HFFc6 (cell line): ENCODE results near the gene YPEL4. TPM values are rescaled to one million over a fixed set of nuclear protein-coding genes. Genes with fewer than 3 reads are reported as not detected.

Experiments
- DNase-seq: peaks from one replicate; pipeline ENCODE4 v3.0.0-alpha.2; 2018
- H3K27ac Mint-ChIP-seq: 2 replicates; pipeline ENCODE4 v1.8.0; 2020; ENCODE audit warnings: mild to moderate bottlenecking, mixed read lengths
- H3K27me3 Mint-ChIP-seq: 2 replicates; pipeline ENCODE4 v1.8.0; 2021; ENCODE audit warnings: mild to moderate bottlenecking, moderate library complexity, mixed read lengths; ENCODE audit not compliant: insufficient read depth
- H3K36me3 Mint-ChIP-seq: 2 replicates; pipeline ENCODE4 v1.8.0; 2021; ENCODE audit warnings: low read depth, mixed read lengths
- H3K4me1 Mint-ChIP-seq: 2 replicates; pipeline ENCODE4 v1.8.0; 2020; ENCODE audit warnings: low read depth, mixed read lengths
- H3K4me3 Mint-ChIP-seq: 2 replicates; pipeline ENCODE4 v1.8.0; 2020; ENCODE audit warnings: mild to moderate bottlenecking, moderate library complexity, mixed read lengths
- H3K9me3 Mint-ChIP-seq: 2 replicates; pipeline ENCODE4 v1.8.0; 2020; ENCODE audit warnings: mild to moderate bottlenecking, mixed read lengths
- total RNA-seq, 6 experiments: library from RNA; stranded (reverse); fragmentation: NEBNext Ultra II Directional; extraction: Animal tissue kit (Norgen Biotek cat#: 25700); gene quantifications; 2 replicates in 1 of 6; 3 replicates in 5 of 6; pipeline ENCODE4 v1.2.3, GENCODE V29; 2021
- TF ChIP-seq, protein P1 (sequence below): fragments of 200-600 bp; sonication (generic); IDR thresholded peaks from 2 replicates; pipeline ENCODE4 v1.5.0; 2021; ENCODE audit warnings: antibody characterized with exemption, mild to moderate bottlenecking

Gene YPEL4
- total RNA-seq, 6 experiments from 2014 or later, result 0.14 to 0.48 (median 0.28) TPM; not detected in 1

DNA sequence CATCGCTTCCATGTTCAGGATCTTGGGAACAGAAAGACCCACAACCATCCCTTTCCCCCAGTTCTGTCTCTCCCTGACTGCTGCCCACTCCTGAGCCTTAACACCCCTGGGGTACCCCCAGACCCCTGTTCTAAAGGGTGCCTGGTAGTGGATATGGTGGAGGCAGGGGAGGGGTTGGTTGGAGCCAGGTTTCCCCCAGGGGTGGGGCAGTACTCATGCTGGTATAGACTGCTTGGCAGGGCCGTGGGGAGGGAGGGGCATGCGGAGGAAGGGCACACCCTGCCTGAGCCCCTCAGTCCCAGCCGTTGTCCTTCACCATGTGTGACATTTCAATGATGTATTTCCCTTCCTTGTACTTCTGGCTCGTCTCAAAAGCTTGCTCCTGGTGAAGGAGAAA, 4.0 kb downstream of the YPEL4 start:
- H3K27ac Mint-ChIP-seq, result 0 out of 2 replicates have a peak overlapping the region, but pooled peaks have one; percentile 7
- H3K4me3 Mint-ChIP-seq, result no peak overlapping the region
- peaks cover 92% of the 10 kb centered on the region for H3K4me1 Mint-ChIP-seq
- no peak for DNase-seq
- TF ChIP-seq, protein P1, sequence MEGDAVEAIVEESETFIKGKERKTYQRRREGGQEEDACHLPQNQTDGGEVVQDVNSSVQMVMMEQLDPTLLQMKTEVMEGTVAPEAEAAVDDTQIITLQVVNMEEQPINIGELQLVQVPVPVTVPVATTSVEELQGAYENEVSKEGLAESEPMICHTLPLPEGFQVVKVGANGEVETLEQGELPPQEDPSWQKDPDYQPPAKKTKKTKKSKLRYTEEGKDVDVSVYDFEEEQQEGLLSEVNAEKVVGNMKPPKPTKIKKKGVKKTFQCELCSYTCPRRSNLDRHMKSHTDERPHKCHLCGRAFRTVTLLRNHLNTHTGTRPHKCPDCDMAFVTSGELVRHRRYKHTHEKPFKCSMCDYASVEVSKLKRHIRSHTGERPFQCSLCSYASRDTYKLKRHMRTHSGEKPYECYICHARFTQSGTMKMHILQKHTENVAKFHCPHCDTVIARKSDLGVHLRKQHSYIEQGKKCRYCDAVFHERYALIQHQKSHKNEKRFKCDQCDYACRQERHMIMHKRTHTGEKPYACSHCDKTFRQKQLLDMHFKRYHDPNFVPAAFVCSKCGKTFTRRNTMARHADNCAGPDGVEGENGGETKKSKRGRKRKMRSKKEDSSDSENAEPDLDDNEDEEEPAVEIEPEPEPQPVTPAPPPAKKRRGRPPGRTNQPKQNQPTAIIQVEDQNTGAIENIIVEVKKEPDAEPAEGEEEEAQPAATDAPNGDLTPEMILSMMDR, result no peak
- peaks cover 13% of the 10 kb centered on the region for H3K36me3 Mint-ChIP-seq
- no peaks in the 10 kb centered on the region for H3K9me3 Mint-ChIP-seq
- H3K27me3 Mint-ChIP-seq, result peaks cover 30% of the 10 kb centered on the region

DNA sequence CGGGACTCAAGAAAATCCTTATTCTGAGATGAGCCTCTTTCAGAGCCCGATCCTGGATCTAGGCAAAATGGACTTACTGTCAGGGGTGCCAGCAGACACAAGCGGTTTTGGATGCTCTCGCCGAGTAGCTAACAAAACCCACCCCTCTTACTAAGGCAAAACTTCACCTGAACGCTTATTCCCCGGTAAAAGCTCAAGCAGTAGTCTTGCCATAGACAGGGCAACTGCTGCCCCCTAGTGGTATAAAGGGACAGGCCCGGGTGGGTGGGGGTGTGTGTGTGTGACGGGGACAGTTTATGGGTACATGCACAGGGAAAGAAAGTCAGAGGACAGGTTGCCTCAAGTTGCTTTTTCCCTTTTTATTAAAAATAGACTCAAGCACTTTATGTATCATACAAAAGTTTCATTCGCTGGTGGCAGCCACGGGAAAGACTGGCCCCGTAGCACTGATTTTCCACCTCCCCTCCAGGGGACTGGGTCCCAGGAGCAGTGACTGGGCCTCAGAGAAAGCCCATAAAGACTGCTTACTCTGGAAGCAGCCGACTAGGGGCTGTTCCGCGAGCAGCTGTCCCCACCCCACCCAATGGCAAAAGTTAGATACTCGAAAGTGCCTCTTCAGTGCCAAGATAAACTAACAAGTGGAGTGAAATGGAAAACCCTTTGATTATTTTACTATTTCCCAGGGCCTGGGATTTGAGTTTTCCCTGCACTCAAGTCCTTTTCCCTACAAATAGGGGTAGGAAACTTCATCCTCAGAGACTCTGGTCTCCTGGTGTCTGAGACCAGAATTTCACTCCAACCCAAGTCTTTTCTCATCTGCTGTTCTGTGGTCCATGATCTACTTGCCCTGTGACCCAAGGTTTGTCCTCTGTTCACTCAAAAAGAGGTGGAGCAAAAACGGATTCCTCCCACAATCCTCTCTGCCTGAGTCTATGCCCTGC, 4.7 kb downstream of the YPEL4 start:
- H3K36me3 Mint-ChIP-seq, result peaks cover 13% of the 10 kb centered on the region
- TF ChIP-seq, protein P1, result peak; percentile 97
- H3K27me3 Mint-ChIP-seq, result peaks cover 28% of the 10 kb centered on the region
- DNase-seq, result peak; percentile 57
- no peaks in the 10 kb centered on the region for H3K9me3 Mint-ChIP-seq
- H3K4me3 Mint-ChIP-seq, result no peak overlapping the region
- H3K27ac Mint-ChIP-seq, result 0 out of 2 replicates have a peak overlapping the region, but pooled peaks have one; percentile 7
- peaks cover 92% of the 10 kb centered on the region for H3K4me1 Mint-ChIP-seq

DNA sequence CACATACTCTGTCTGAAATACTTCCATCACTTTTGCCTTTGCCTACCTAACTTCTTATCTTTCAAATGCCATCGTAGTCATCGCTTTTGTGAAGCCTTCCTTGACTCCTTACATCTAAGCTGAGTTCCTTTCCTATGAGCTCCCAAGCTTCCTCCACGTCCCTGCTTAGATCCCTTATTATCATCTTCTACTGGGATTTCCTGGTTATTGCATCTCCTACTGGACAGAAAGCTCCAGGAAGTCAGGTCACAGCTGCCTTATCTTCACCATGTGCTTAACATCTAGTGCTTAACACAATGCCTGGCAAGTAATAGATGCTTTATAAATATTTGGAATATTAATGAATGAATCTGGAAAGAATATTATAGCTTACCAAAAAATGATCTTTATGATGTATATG, 5.9 kb downstream of the YPEL4 start:
- H3K27me3 Mint-ChIP-seq, result peaks cover 25% of the 10 kb centered on the region
- H3K27ac Mint-ChIP-seq, result peak overlapping the region; percentile 39
- DNase-seq, result no peak
- peaks cover 85% of the 10 kb centered on the region for H3K4me1 Mint-ChIP-seq
- H3K4me3 Mint-ChIP-seq, result no peak overlapping the region
- peaks cover 17% of the 10 kb centered on the region for H3K36me3 Mint-ChIP-seq
- TF ChIP-seq, protein P1, result no peak
- no peaks in the 10 kb centered on the region for H3K9me3 Mint-ChIP-seq

DNA sequence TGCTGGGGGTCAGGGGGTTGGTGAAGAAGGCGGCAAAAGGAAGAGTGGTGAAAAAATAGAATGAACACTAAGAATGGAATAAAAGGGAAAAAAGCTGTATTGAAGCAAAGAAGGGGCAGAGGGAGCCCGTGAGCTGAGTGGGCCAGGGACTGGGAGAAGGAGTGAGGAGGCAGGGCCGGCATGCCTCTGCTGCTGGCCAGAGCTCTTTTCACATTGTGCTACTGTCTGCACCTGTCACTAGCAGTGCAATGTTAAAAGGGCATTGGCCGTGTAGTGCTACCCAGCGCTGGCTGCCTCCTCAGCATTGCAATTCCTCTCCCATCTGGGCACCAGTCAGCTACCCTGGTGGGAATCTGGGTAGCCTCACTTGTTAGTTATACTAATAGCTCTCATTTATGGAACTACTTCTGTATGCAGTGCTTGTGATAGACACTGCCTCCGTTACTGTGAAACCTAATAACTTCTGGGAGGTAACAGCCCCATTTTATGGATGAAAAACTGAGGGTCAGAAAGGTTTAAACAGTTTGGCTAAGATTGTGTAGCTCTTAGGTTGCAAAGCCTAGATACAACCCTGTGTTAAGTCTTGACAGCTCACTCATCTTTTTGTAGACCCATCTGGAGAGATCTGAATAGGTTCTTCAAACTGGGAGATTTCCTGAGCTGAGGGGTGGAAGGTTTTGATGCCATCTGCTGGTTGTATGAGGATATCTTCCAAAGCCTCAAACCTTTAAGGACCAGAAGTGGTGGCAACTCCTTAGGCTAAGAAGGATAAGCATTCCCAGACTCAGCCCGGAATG, 8.5 kb downstream of the YPEL4 start:
- TF ChIP-seq, protein P1, result peak; percentile 75
- no peaks in the 10 kb centered on the region for H3K9me3 Mint-ChIP-seq
- peak overlapping the region; percentile 56; the same call in 1 of the 2 replicates for H3K27ac Mint-ChIP-seq
- peaks cover 26% of the 10 kb centered on the region for H3K36me3 Mint-ChIP-seq
- H3K4me3 Mint-ChIP-seq, result peak overlapping the region; percentile 98
- H3K27me3 Mint-ChIP-seq, result peaks cover 8% of the 10 kb centered on the region
- peak; percentile 54 for DNase-seq
- H3K4me1 Mint-ChIP-seq, result peaks cover 68% of the 10 kb centered on the region

DNA sequence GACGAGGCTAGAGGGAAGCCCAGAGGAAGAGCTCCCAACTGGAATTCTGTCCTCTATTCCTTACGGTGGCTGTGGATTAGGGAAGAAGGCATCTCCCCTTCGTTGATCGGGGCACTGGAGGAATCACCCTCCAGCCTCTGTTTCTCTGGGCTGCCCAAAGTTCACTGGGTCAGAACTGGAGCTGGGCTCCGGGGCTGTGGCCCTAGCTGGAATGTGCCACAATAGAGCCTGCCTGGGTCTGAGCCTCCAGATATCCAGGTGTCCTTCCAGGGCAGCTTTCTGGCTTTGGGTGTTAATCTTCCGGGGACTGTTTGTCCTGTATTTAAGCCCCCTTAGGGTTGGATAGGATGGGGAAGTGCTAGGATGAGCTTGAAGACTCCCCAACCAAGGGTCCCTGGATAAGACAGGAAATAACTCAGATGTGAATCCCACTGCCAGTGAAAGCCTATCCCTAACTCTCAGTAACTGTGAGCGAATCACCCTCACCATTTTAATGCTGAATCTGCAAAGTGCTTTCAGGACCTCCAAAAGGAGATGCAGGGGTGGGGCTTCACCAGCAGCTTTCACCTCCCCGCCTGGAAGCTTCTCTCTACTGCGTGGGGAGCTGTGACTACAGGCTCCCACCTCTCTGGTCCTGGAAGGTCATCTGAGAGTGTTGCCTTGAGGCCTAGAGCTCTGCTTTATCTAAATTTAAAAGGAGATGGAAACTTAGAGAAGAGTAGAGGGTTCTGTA, 9.5 kb downstream of the YPEL4 start:
- H3K9me3 Mint-ChIP-seq, result no peaks in the 10 kb centered on the region
- H3K36me3 Mint-ChIP-seq, result peaks cover 26% of the 10 kb centered on the region
- TF ChIP-seq, protein P1, result no peak
- peak overlapping the region; percentile 89 for H3K27ac Mint-ChIP-seq
- no peak for DNase-seq
- peak overlapping the region; percentile 98 for H3K4me3 Mint-ChIP-seq
- H3K4me1 Mint-ChIP-seq, result peaks cover 59% of the 10 kb centered on the region
- peaks cover 2% of the 10 kb centered on the region; the same call in 1 of the 2 replicates for H3K27me3 Mint-ChIP-seq
